Endothelial cell of umbilical vein (primary cell): ENCODE results near the gene CCL11. TPM values are rescaled to one million over a fixed set of nuclear protein-coding genes. Genes with fewer than 3 reads are reported as not detected.

Source experiments
- BruUV-seq: library from RNA; stranded (reverse); fragments of 400-500 nt; replicated peaks from 2 replicates; lab custom pipeline; 2021; lab: Mats Ljungman, UMichigan
- CTCF ChIA-PET: fragments of 300-600, 350-600 bp; sonication (Branson Sonifier 250); formaldehyde crosslinking; loops from one replicate; lab custom pipeline; 2021; ENCODE audit warnings: antibody characterized with exemption, inconsistent platforms; lab: Charles Lee
- POLR2A ChIA-PET: fragments of 300-600, 350-600 bp; sonication (Branson Sonifier 250); formaldehyde crosslinking; loops from one replicate; lab custom pipeline; 2021; ENCODE audit warnings: antibody characterized with exemption, inconsistent platforms; lab: Charles Lee
- DNase-seq: peaks from one replicate; pipeline ENCODE4 v3.0.0-alpha.2; 2011; ENCODE audit warnings: low read depth, low spot score
- FAIRE-seq: peaks from 2 replicates; lab custom pipeline; 2011; peaks lifted over from hg19 to GRCh38; lab: Jason Lieb, UNC
- H2AFZ ChIP-seq: 2 replicates; pipeline ENCODE4 v1.6.0; 2012; ENCODE audit warnings: low read depth, low read length, control low read depth, inconsistent platforms
- H3K27ac ChIP-seq: 2 replicates; pipeline ENCODE4 v1.5.1; 2011; ENCODE audit warnings: low read depth, mild to moderate bottlenecking, control low read depth, low read length, moderate library complexity; ENCODE audit not compliant: insufficient read depth
- H3K27me3 ChIP-seq, 2 experiments: 2 replicates each; pipeline versions ENCODE4 v1.6.0 to v1.6.1; 2011; ENCODE audit warnings: low read length in 2 of 2, mixed read lengths in 1 of 2; ENCODE audit not compliant: control insufficient read depth in 2 of 2, insufficient read depth in 2 of 2
- H3K36me3 ChIP-seq, 2 experiments: 2 replicates in 1 of 2; 3 replicates in 1 of 2; pipeline ENCODE4 v1.5.1; 2011; ENCODE audit warnings: low read length in 2 of 2, mild to moderate bottlenecking in 1 of 2, moderate library complexity in 1 of 2; ENCODE audit not compliant: control insufficient read depth in 2 of 2, insufficient read depth in 2 of 2; ENCODE audit errors: extremely low read depth in 1 of 2
- H3K4me1 ChIP-seq: 3 replicates; pipeline ENCODE4 v1.5.1; 2011; ENCODE audit warnings: mild to moderate bottlenecking, low read length; ENCODE audit not compliant: control insufficient read depth, insufficient read depth; ENCODE audit errors: extremely low read depth
- H3K4me2 ChIP-seq: 2 replicates; pipeline ENCODE4 v1.6.1; 2011; ENCODE audit warnings: low read length, control low read depth, mixed read lengths; ENCODE audit not compliant: insufficient read depth
- H3K4me3 ChIP-seq, 3 experiments: fragments of 200-600 bp in 1 of 3; sonication (generic), shearing (Covaris generic) in 1 of 3; replicated peaks in 1 of 3; 2 replicates each; pipeline ENCODE4 v1.5.1; 2011 to 2016; ENCODE audit warnings: control low read depth in 3 of 3, low read length in 3 of 3, mild to moderate bottlenecking in 2 of 3, inconsistent platforms in 1 of 3, low read depth in 1 of 3, moderate library complexity in 1 of 3; ENCODE audit not compliant: insufficient read depth in 1 of 3
- H3K79me2 ChIP-seq: 2 replicates; pipeline ENCODE4 v1.6.0; 2012; ENCODE audit warnings: low read length, inconsistent platforms; ENCODE audit not compliant: control insufficient read depth, insufficient read depth
- H3K9ac ChIP-seq: replicated peaks from 2 replicates; pipeline ENCODE3; 2011; ENCODE audit warnings: low read length, control low read depth; ENCODE audit not compliant: insufficient read depth; ENCODE audit errors: extremely low read depth
- H3K9me1 ChIP-seq: replicated peaks from 3 replicates; pipeline ENCODE4 v1.6.0; 2011; ENCODE audit warnings: mild to moderate bottlenecking, low read length; ENCODE audit not compliant: control insufficient read depth, insufficient read depth; ENCODE audit errors: extremely low read depth
- H3K9me3 ChIP-seq: replicated peaks from 2 replicates; pipeline ENCODE4 v1.5.1; 2012; ENCODE audit warnings: low read length, inconsistent platforms; ENCODE audit not compliant: control insufficient read depth, insufficient read depth
- H4K20me1 ChIP-seq: replicated peaks from 2 replicates; pipeline ENCODE3; 2011; ENCODE audit warnings: mild to moderate bottlenecking, low read length; ENCODE audit not compliant: control insufficient read depth, insufficient read depth; ENCODE audit errors: extremely low read depth
- CTCF ChIP-seq, 2 donors: IDR thresholded peaks; 1 replicate in 1 of 2; 2 replicates in 1 of 2; pipeline ENCODE4 v1.5.1; 2011; ENCODE audit warnings: low read length in 2 of 2, mild to moderate bottlenecking in 2 of 2, moderate library complexity in 2 of 2, control low read depth in 1 of 2, inconsistent platforms in 1 of 2, low read depth in 1 of 2; ENCODE audit not compliant: insufficient read depth in 1 of 2; ENCODE audit errors: extremely low read depth in 1 of 2
- FOS ChIP-seq: IDR thresholded peaks from 2 replicates; pipeline ENCODE4 v1.6.1; 2011; ENCODE audit warnings: mild to moderate bottlenecking, low read length, moderate library complexity, borderline replicate concordance; ENCODE audit not compliant: insufficient read depth
- JUN ChIP-seq: IDR thresholded peaks from 2 replicates; pipeline ENCODE4 v1.6.1; 2011; ENCODE audit warnings: borderline replicate concordance, low read depth; ENCODE audit not compliant: insufficient read length, insufficient read depth
- POLR2A ChIP-seq: IDR thresholded peaks from 2 replicates; pipeline ENCODE4 v1.6.1; 2012; ENCODE audit warnings: low read depth, mild to moderate bottlenecking, control low read depth, low read length
- POLR2AphosphoS5 ChIP-seq: IDR thresholded peaks from 2 replicates; pipeline ENCODE4 v1.6.1; 2012; ENCODE audit warnings: low read depth, mild to moderate bottlenecking, control low read depth, low read length, moderate library complexity; ENCODE audit not compliant: insufficient read depth
- dilution Hi-C: fragments of 300-500 bp; cut with MboI; formaldehyde crosslinking; loops from one replicate; pipeline ENCODE4 v1.15.0; 2019; ENCODE audit warnings: low sequenced_read_pairs; ENCODE audit not compliant: extremely low pct_ligation_motif_present
- intact Hi-C: fragments of 100-400 bp; cut with micrococcal nuclease; formaldehyde crosslinking; loops from one replicate; pipeline ENCODE4 v1.10.0; 2022
- polyA plus RNA-seq, 4 experiments: library from polyadenylated mRNA; depleted of rRNA in 3 of 4; stranded (reverse) in 3 of 4; unstranded in 1 of 4; fragments of >200 nt; gene quantifications; 2 replicates each; pipeline versions ENCODE4 v1.2.1 to v1.2.3, GENCODE V29; 2011 to 2012; ENCODE audit warnings: missing spikeins in 1 of 4
- total RNA-seq: library from RNA; stranded (reverse); gene quantifications from 2 replicates; pipeline ENCODE4 v1.2.3, GENCODE V29; 2021

Gene CCL11
- total and polyA plus RNA-seq, 2 donors (not counting 3 experiments of a cell fraction or from before 2014, with no cell fraction given) = not detected

- FAIRE-seq = no peak
- CTCF ChIA-PET = interaction anchor here (1.3 to 4.7 kb wide), 4 partner anchors 9 to 84 kb away, joined by 3 to 28 read pairs (median 7); partner anchors contain the start of gene CCL11
These were observed 8.7 kb upstream of the CCL11 start for GRCh38 chr17:34276826-34277225.

More at GRCh38 chr17:34276826-34277225, 8.7 kb upstream of the CCL11 start:
- no peaks in the 10 kb centered on the region for H3K9me1 ChIP-seq
- BruUV-seq = no TSS peak
- H3K4me2 ChIP-seq = no peak overlapping the region
- no peak overlapping the region for H3K4me3 ChIP-seq
- H3K9ac ChIP-seq = no peak overlapping the region
- peaks cover 2 to 6% of the 10 kb centered on the region in 2 experiments for H3K27me3 ChIP-seq
- H2AFZ ChIP-seq = no peak overlapping the region
- H3K9me3 ChIP-seq = no peaks in the 10 kb centered on the region
- H4K20me1 ChIP-seq = no peaks in the 10 kb centered on the region
- no peaks in the 10 kb centered on the region for H3K79me2 ChIP-seq
- H3K4me1 ChIP-seq = peaks cover 8% of the 10 kb centered on the region
- no peaks in the 10 kb centered on the region for H3K36me3 ChIP-seq
- DNase-seq = no peak
- TF ChIP-seq POLR2A (no peak), CTCF (IDR thresholded peaks at IDR 0.05; ENCODE audit: extremely low read depth in 1 of 2, insufficient read depth in 1 of 2, low read depth in 1 of 2, low read length in 2 of 2) (no peak), POLR2AphosphoS5 (no peak), JUN (no peak), FOS (no peak)
- intact Hi-C loops (no loop called here), dilution Hi-C loops (no loop called here)
- H3K27ac ChIP-seq = no peak overlapping the region
- POLR2A ChIA-PET = interaction anchor here (1.0 kb wide), 1 partner anchor 27 kb away, joined by 3 read pairs; no protein-coding TSS in a partner anchor
